ENCODE measurements around the gene SPSB4. TPM values are rescaled to one million over a fixed set of nuclear protein-coding genes. Genes with fewer than 3 reads are reported as not detected.
"Not testable (repeated sequence)": the region's sequence is repeated elsewhere in the genome, so short reads cannot be mapped to it uniquely, and the experiment has no call there.

The SPSB4 gene
- total and polyA plus RNA-seq, 9 of the 15 experiments (the other 6 are each of a cell fraction or from before 2014, with no cell fraction given) = not detected

GRCh38 chr3:141116721-141117120 lies 65.6 kb downstream of the SPSB4 start (continued):
- TF ChIP-seq, protein P1, sequence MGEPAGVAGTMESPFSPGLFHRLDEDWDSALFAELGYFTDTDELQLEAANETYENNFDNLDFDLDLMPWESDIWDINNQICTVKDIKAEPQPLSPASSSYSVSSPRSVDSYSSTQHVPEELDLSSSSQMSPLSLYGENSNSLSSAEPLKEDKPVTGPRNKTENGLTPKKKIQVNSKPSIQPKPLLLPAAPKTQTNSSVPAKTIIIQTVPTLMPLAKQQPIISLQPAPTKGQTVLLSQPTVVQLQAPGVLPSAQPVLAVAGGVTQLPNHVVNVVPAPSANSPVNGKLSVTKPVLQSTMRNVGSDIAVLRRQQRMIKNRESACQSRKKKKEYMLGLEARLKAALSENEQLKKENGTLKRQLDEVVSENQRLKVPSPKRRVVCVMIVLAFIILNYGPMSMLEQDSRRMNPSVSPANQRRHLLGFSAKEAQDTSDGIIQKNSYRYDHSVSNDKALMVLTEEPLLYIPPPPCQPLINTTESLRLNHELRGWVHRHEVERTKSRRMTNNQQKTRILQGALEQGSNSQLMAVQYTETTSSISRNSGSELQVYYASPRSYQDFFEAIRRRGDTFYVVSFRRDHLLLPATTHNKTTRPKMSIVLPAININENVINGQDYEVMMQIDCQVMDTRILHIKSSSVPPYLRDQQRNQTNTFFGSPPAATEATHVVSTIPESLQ (CRISPR knock-in tag; IDR thresholded peaks at IDR 0.05) = no peak
- TF ChIP-seq SP1 (CRISPR knock-in tag; IDR thresholded peaks at IDR 0.05) = no peak
- no peak for TF ChIP-seq PRPF4 (IDR thresholded peaks at IDR 0.05; ENCODE audit: insufficient read depth, low read depth, low read length, poor library complexity, severe bottlenecking)
- TF ChIP-seq ZNF668 (CRISPR knock-in tag; IDR thresholded peaks at IDR 0.05) = no peak
- TF ChIP-seq RBFOX2 (IDR thresholded peaks at IDR 0.05; ENCODE audit: low read depth, low read length) = no peak

GRCh38 chr3:141117982-141118381 lies 66.8 kb downstream of the SPSB4 start:
- POLR2A ChIA-PET = interaction anchor here (0.6 kb wide), 1 partner anchor 74 kb away, joined by 3 read pairs; no protein-coding TSS in a partner anchor

More at GRCh38 chr3:141117982-141118381, 66.8 kb downstream of the SPSB4 start:
- H3K4me3 ChIP-seq; DNase-seq (ENCODE audit: extremely low read depth in 1 of 4, low spot score in 3 of 4); in situ Hi-C loops (cut with MboI); H2AFZ ChIP-seq (ENCODE audit: low read depth, low read length); BruUV-seq (replicated peaks); H3K79me2 ChIP-seq (ENCODE audit: control insufficient read depth, insufficient read depth, low read length); H4K20me1 ChIP-seq (replicated peaks; ENCODE audit: control insufficient read depth, insufficient read depth, low read length); H3K9me1 ChIP-seq (ENCODE audit: control insufficient read depth, insufficient read depth, low read length); CTCF ChIA-PET (ENCODE audit: low intra/inter-chr PET ratio); H3K4me2 ChIP-seq (ENCODE audit: insufficient read depth, low read length); H3K27ac ChIP-seq (ENCODE audit: extremely low read depth, low read depth, low read length); H3K27me3 ChIP-seq (ENCODE audit: control insufficient read depth in 2 of 2, insufficient read depth in 2 of 2, low read length in 2 of 2); H3K9ac ChIP-seq (ENCODE audit: insufficient read depth in 1 of 2, low read depth in 2 of 2, low read length in 2 of 2); H3K4me1 ChIP-seq (replicated peaks in 1 of 2; ENCODE audit: control insufficient read depth in 2 of 2, insufficient read depth in 2 of 2, low read length in 2 of 2); ATAC-seq; H3K36me3 ChIP-seq (ENCODE audit: control insufficient read depth, insufficient read depth, low read length); H3K9me3 ChIP-seq (replicated peaks; ENCODE audit: control insufficient read depth, insufficient read depth, low read depth, low read length); FAIRE-seq: not testable (repeated sequence)
- WGBS (ENCODE audit: insufficient coverage, low coverage, missing lambda C conversion rate) = 0% methylated on average over 1 of the region's 1 CpG
- intact Hi-C loops (cut with micrococcal nuclease) = loop anchor here (5.0 kb wide), 1 partner anchor 74 kb away; no protein-coding TSS in a partner anchor
